Lower leg skin (tissue), 4 donors: ENCODE results near the gene CLCA2. TPM values are rescaled to one million over a fixed set of nuclear protein-coding genes. Genes with fewer than 3 reads are reported as not detected.

Source experiments
- DNase-seq, 2 donors: peaks; one replicate each; pipeline ENCODE4 v3.0.0-alpha.2; 2019; ENCODE audit warnings: low spot score in 2 of 2
- H3K4me3 ChIP-seq: fragments of 200-600 bp; sonication (generic); 2 replicates; pipeline ENCODE4 v1.5.1; 2017; ENCODE audit warnings: mild to moderate bottlenecking, low read depth; ENCODE audit not compliant: poor library complexity, severe bottlenecking
- POLR2A ChIP-seq, 2 donors: fragments of 450-650 bp; IDR thresholded peaks; one replicate each; pipeline ENCODE4 v1.6.1; 2016 to 2017; ENCODE audit warnings: antibody characterized with exemption in 2 of 2, mild to moderate bottlenecking in 1 of 2, moderate library complexity in 1 of 2
- WGBS, 2 donors: methylation state at CpG; one replicate each; pipeline ENCODE4 v1.1.5; 2018; 5-methylcytosine and 5-hydroxymethylcytosine counted together
- intact Hi-C: fragments of 100-400 bp; cut with DNase I; formaldehyde crosslinking; loops from one replicate; pipeline ENCODE4 v1.15.0; 2023; ENCODE audit warnings: low total_unique reads
- total RNA-seq, 4 donors: library from RNA; depleted of rRNA; stranded (reverse); fragments of >200 nt; gene quantifications; one replicate each; pipeline ENCODE4 v1.1.0, GENCODE V29; 2016
- TF ChIP-seq, protein P1 (sequence below), 3 donors: fragments of 450-650 bp; IDR thresholded peaks; one replicate each; pipeline ENCODE4 v1.5.1; 2016; ENCODE audit warnings: antibody characterized with exemption in 3 of 3, mild to moderate bottlenecking in 3 of 3, moderate library complexity in 2 of 3

The CLCA2 gene
- total RNA-seq, 4 donors from 2014 or later, result 29.8 to 119 (median 74.2) TPM

DNA sequence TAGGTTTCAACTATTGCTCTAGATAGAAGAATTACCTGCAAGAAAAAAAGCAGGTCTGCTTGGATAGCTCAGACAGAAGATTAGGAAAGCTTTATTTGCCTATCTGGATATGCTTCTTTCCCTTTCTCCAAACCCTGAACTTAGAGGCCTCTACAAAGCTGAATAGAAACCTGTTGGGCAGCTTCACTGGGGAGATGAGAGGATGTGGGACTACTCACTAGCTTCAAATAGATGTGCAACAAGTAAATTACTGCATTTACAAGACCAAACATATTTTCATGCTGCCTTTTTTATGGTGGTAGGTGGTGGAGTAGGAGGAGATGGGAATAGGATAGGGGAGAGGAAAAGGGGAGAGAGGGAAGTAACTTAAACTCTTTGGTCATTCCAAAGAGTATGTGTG is 6.4 kb downstream of the CLCA2 start:
- no peak overlapping the region for H3K4me3 ChIP-seq
- intact Hi-C loops, result no loop called here
- TF ChIP-seq POLR2A (IDR thresholded peaks at IDR 0.05), result no peak
- TF ChIP-seq, protein P1, sequence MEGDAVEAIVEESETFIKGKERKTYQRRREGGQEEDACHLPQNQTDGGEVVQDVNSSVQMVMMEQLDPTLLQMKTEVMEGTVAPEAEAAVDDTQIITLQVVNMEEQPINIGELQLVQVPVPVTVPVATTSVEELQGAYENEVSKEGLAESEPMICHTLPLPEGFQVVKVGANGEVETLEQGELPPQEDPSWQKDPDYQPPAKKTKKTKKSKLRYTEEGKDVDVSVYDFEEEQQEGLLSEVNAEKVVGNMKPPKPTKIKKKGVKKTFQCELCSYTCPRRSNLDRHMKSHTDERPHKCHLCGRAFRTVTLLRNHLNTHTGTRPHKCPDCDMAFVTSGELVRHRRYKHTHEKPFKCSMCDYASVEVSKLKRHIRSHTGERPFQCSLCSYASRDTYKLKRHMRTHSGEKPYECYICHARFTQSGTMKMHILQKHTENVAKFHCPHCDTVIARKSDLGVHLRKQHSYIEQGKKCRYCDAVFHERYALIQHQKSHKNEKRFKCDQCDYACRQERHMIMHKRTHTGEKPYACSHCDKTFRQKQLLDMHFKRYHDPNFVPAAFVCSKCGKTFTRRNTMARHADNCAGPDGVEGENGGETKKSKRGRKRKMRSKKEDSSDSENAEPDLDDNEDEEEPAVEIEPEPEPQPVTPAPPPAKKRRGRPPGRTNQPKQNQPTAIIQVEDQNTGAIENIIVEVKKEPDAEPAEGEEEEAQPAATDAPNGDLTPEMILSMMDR (IDR thresholded peaks at IDR 0.05), result no peak
- DNase-seq, result no peak

DNA sequence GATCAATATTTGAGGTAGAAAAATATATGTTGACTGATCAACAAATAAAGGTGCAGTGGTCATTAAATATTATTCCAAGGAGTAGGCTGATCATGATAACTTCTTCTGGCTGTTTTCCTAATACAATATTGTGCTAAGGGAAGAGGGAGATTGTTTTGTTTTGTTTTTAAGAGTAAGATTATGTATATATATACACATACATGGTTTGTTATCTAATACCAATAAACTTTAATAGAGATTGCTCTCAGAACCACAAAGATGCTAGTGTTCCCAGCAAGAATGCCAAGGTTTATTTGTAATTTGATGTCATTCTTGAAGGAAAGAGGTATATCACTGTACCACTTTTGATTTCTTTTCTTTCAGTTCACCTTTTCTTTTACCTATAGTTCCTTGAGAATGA is 10.1 kb downstream of the CLCA2 start:
- H3K4me3 ChIP-seq, result no peak overlapping the region
- DNase-seq, result no peak
- TF ChIP-seq, protein P1 (IDR thresholded peaks at IDR 0.05), result no peak
- TF ChIP-seq POLR2A (IDR thresholded peaks at IDR 0.05), result no peak
- intact Hi-C loops, result no loop called here

DNA sequence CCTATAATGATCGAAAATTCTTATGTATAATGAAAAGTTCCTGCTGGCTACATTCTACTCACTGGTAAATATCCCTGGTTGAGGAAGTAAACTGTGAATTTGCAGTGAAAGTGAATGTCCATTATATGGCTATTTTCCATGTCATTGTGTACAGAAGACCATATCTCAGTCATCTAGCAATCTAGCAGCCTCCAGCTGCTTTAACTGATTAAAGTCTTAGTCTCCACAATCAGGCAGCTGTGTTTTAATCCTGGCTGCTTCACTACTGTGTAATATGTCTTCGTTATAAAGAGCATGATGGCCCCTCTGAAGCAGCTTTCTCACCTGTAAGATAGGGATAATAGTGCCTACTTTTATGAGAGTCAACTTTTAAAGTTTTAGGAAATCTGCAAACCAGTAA is 11.4 kb downstream of the CLCA2 start:
- 44 to 93% methylated on average over 2 of the region's 2 CpGs for whole genome bisulfite sequencing, 2 donors
- no peak overlapping the region for H3K4me3 ChIP-seq
- no peak for TF ChIP-seq POLR2A (IDR thresholded peaks at IDR 0.05)
- TF ChIP-seq, protein P1 (IDR thresholded peaks at IDR 0.05), result no peak
- intact Hi-C loops, result no loop called here
- DNase-seq, result no peak

DNA sequence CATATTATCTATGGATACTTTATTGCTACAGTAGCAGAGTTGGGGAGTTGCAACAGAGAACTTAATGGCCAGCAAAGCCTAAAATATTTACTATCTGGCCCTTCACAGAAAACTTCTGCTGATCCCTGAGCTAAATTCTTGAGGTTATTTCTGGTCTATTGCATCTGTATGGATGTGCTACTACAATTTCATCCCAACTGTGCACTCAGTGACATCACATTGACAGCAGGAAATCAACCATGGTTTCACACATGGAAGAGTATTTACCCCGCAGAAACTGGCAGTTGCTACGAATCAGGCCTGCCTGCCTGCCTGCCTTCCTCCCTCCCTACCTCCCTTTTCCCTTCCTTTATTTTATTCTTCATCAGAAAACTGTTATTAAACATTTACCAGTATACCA is 12.1 kb downstream of the CLCA2 start:
- H3K4me3 ChIP-seq, result no peak overlapping the region
- no peak for DNase-seq
- intact Hi-C loops, result no loop called here
- WGBS, 2 donors, result 76 to 84% methylated on average over 2 of the region's 2 CpGs
- no peak for TF ChIP-seq POLR2A (IDR thresholded peaks at IDR 0.05)
- TF ChIP-seq, protein P1 (IDR thresholded peaks at IDR 0.05), result no peak

DNA sequence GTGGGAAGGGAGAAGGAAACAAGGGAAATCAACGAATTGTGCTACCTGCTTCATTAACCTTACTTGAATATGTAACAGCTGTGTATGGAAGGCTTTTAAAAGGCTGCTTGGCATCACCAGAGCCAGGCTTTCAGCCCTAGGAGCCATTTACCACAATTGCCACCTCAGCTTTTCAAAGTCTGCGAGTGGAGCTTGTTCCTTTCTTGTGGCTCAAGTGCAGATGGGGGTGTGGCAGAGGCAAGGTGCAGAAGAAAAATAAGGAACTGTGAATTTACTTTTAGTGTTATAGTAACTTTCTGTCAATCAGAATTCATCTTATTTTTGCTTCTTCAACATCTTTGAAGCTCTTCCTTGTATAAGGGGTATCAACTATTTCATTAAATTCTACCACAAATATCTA is 17.6 kb downstream of the CLCA2 start:
- no peak for DNase-seq
- TF ChIP-seq, protein P1 (IDR thresholded peaks at IDR 0.05), result no peak
- no peak for TF ChIP-seq POLR2A (IDR thresholded peaks at IDR 0.05)
- H3K4me3 ChIP-seq, result no peak overlapping the region
- intact Hi-C loops, result no loop called here
- WGBS, 2 donors, result 59 to 84% methylated on average over 2 of the region's 2 CpGs

DNA sequence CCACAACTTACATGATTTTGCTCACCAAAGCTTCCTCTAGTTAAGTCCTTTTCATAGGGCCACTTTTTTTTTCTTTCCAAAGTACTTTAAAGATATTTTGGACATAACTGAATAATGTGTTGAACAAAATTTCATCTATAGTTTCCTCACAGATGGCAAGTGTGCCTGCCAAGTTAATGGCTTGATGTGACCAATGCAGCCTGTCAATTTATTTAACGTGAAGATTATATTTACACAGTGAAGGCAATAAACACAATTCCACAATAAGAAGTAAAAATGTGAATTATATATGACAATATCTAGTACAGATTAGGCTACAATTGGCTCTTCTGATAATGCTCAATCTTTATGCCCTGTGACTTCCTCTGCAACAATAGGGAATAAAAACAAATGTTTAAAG is 18.0 kb downstream of the CLCA2 start:
- 77 to 87% methylated on average over 1 of the region's 1 CpG for WGBS, 2 donors
- TF ChIP-seq, protein P1 (IDR thresholded peaks at IDR 0.05), result no peak
- no peak for TF ChIP-seq POLR2A (IDR thresholded peaks at IDR 0.05)
- DNase-seq, result no peak
- H3K4me3 ChIP-seq, result no peak overlapping the region
- intact Hi-C loops, result no loop called here
